KOPT-K1 (cell line): ENCODE results near the gene LUZP2.

ENCODE experiments used
- H3K27ac ChIP-seq: fragments of 200-600 bp; sonication (generic); 2 replicates; pipeline ENCODE4 v1.5.1; 2016; ENCODE audit warnings: antibody characterized with exemption, mild to moderate bottlenecking, low read depth, low read length; ENCODE audit not compliant: poor library complexity, severe bottlenecking
- H3K36me3 ChIP-seq: fragments of 200-600 bp; sonication (generic); 2 replicates; pipeline ENCODE4 v1.5.1; 2017; ENCODE audit warnings: antibody characterized with exemption, mild to moderate bottlenecking, low read length, moderate library complexity; ENCODE audit not compliant: insufficient read depth
- H3K9me3 ChIP-seq: fragments of 200-600 bp; sonication (generic); 2 replicates; pipeline ENCODE4 v1.5.1; 2017; ENCODE audit warnings: antibody characterized with exemption, low read length, mild to moderate bottlenecking; ENCODE audit not compliant: insufficient read depth, poor library complexity, severe bottlenecking

LUZP2 gene

GRCh38 chr11:24833573-24833972, 336.7 kb downstream of the LUZP2 start:
- no peaks in the 10 kb centered on the region for H3K36me3 ChIP-seq
- H3K9me3 ChIP-seq: no peaks in the 10 kb centered on the region
- H3K27ac ChIP-seq: no peak overlapping the region

- Histone ChIP-seq H3K27ac (no peak overlapping the region), H3K36me3 (no peaks in the 10 kb centered on the region), H3K9me3 (no peaks in the 10 kb centered on the region)
Measured at GRCh38 chr11:24837112-24837511, 340.3 kb downstream of the LUZP2 start.

GRCh38 chr11:24842308-24842707, 345.5 kb downstream of the LUZP2 start:
- H3K36me3 ChIP-seq: no peaks in the 10 kb centered on the region
- H3K27ac ChIP-seq: no peak overlapping the region
- no peaks in the 10 kb centered on the region for H3K9me3 ChIP-seq

- H3K9me3 ChIP-seq: no peaks in the 10 kb centered on the region
- H3K36me3 ChIP-seq: no peaks in the 10 kb centered on the region
- no peak overlapping the region for H3K27ac ChIP-seq
Measured at GRCh38 chr11:24844406-24844805, 347.6 kb downstream of the LUZP2 start.

- Histone ChIP-seq H3K36me3 (no peaks in the 10 kb centered on the region), H3K27ac (no peak overlapping the region), H3K9me3 (no peaks in the 10 kb centered on the region)
Measured at GRCh38 chr11:24848857-24849256, 352.0 kb downstream of the LUZP2 start.

GRCh38 chr11:24855951-24856350, 359.1 kb downstream of the LUZP2 start:
- H3K27ac ChIP-seq: no peak overlapping the region
- no peaks in the 10 kb centered on the region for H3K9me3 ChIP-seq
- H3K36me3 ChIP-seq: no peaks in the 10 kb centered on the region

GRCh38 chr11:24859801-24860300, 363.0 kb downstream of the LUZP2 start:
- Histone ChIP-seq H3K27ac (no peak overlapping the region), H3K36me3 (no peaks in the 10 kb centered on the region), H3K9me3 (no peaks in the 10 kb centered on the region)

- Histone ChIP-seq H3K27ac (no peak overlapping the region), H3K36me3 (no peaks in the 10 kb centered on the region), H3K9me3 (no peaks in the 10 kb centered on the region)
Measured at GRCh38 chr11:24861440-24861839, 364.6 kb downstream of the LUZP2 start.

GRCh38 chr11:24866743-24867142, 369.9 kb downstream of the LUZP2 start:
- Histone ChIP-seq H3K36me3 (no peaks in the 10 kb centered on the region), H3K27ac (no peak overlapping the region), H3K9me3 (no peaks in the 10 kb centered on the region)

GRCh38 chr11:24870048-24870447, 373.2 kb downstream of the LUZP2 start:
- Histone ChIP-seq H3K9me3 (no peaks in the 10 kb centered on the region), H3K27ac (no peak overlapping the region), H3K36me3 (no peaks in the 10 kb centered on the region)

GRCh38 chr11:24872186-24872585, 375.3 kb downstream of the LUZP2 start:
- Histone ChIP-seq H3K9me3 (no peaks in the 10 kb centered on the region), H3K27ac (no peak overlapping the region), H3K36me3 (no peaks in the 10 kb centered on the region)

GRCh38 chr11:24872651-24873311, 375.9 kb downstream of the LUZP2 start:
- no peaks in the 10 kb centered on the region for H3K36me3 ChIP-seq
- H3K27ac ChIP-seq: no peak overlapping the region
- no peaks in the 10 kb centered on the region for H3K9me3 ChIP-seq

- no peaks in the 10 kb centered on the region for H3K9me3 ChIP-seq
- H3K36me3 ChIP-seq: no peaks in the 10 kb centered on the region
- H3K27ac ChIP-seq: no peak overlapping the region
Measured at GRCh38 chr11:24880962-24881361, 384.1 kb downstream of the LUZP2 start.

- no peaks in the 10 kb centered on the region for H3K36me3 ChIP-seq
- H3K9me3 ChIP-seq: no peaks in the 10 kb centered on the region
- no peak overlapping the region for H3K27ac ChIP-seq
Measured at GRCh38 chr11:24885580-24886173, 388.8 kb downstream of the LUZP2 start.

GRCh38 chr11:24886880-24887619, 390.2 kb downstream of the LUZP2 start:
- Histone ChIP-seq H3K27ac (no peak overlapping the region), H3K9me3 (no peaks in the 10 kb centered on the region), H3K36me3 (no peaks in the 10 kb centered on the region)
